Epithelial cell of esophagus (primary cell): ENCODE results near the gene NLE1.
"Not testable (repeated sequence)": the region's sequence is repeated elsewhere in the genome, so short reads cannot be mapped to it uniquely, and the experiment has no call there.

Experiments used
- DNase-seq: peaks from one replicate; pipeline ENCODE4 v3.0.0; 2010; ENCODE audit warnings: low read depth
- H3K4me3 ChIP-seq: 2 replicates; pipeline ENCODE4 v1.5.1; 2011; ENCODE audit warnings: mild to moderate bottlenecking, low read length, control low read depth
- TF ChIP-seq, protein P1 (sequence below): IDR thresholded peaks from 2 replicates; pipeline ENCODE4 v1.5.1; 2011; ENCODE audit warnings: low read depth, mild to moderate bottlenecking, low read length, control low read depth, inconsistent platforms; ENCODE audit not compliant: insufficient read depth; ENCODE audit errors: missing control alignments

The NLE1 gene

GRCh38 chr17:35184274-35184673 lies 42.2 kb upstream of the NLE1 start:
- DNase-seq = no peak

DNA sequence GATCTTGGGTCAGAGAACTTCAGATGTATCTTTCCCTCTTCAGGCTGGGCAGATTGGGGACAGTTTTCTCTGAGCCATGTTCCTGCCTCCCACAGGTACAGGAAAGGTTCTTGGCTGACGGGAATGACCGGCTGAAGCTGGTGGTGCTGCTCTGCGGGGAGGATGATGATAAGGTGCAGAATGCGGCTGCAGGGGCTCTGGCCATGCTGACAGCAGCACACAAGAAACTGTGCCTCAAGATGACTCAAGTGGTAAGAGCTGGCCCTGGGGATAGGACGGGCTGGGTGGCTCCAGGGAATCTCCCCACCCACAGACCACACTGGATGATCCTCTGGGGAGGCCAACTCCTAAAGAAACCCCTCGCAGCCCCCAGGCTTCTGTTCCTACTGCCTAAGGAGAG lies 41.2 kb upstream of the NLE1 start:
- DNase-seq = peak; percentile 19
- TF ChIP-seq, protein P1, sequence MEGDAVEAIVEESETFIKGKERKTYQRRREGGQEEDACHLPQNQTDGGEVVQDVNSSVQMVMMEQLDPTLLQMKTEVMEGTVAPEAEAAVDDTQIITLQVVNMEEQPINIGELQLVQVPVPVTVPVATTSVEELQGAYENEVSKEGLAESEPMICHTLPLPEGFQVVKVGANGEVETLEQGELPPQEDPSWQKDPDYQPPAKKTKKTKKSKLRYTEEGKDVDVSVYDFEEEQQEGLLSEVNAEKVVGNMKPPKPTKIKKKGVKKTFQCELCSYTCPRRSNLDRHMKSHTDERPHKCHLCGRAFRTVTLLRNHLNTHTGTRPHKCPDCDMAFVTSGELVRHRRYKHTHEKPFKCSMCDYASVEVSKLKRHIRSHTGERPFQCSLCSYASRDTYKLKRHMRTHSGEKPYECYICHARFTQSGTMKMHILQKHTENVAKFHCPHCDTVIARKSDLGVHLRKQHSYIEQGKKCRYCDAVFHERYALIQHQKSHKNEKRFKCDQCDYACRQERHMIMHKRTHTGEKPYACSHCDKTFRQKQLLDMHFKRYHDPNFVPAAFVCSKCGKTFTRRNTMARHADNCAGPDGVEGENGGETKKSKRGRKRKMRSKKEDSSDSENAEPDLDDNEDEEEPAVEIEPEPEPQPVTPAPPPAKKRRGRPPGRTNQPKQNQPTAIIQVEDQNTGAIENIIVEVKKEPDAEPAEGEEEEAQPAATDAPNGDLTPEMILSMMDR = no peak
- H3K4me3 ChIP-seq = no peak overlapping the region

More at GRCh38 chr17:35184274-35184673, 42.2 kb upstream of the NLE1 start:
- TF ChIP-seq, protein P1 = no peak
- no peak overlapping the region for H3K4me3 ChIP-seq

- DNase-seq, H3K4me3 ChIP-seq: not testable (repeated sequence)
These were observed 37.3 kb upstream of the NLE1 start for GRCh38 chr17:35179379-35179778.

- TF ChIP-seq, protein P1 = no peak
- DNase-seq = no peak
These were observed 34.8 kb upstream of the NLE1 start for GRCh38 chr17:35176897-35177296.

DNA sequence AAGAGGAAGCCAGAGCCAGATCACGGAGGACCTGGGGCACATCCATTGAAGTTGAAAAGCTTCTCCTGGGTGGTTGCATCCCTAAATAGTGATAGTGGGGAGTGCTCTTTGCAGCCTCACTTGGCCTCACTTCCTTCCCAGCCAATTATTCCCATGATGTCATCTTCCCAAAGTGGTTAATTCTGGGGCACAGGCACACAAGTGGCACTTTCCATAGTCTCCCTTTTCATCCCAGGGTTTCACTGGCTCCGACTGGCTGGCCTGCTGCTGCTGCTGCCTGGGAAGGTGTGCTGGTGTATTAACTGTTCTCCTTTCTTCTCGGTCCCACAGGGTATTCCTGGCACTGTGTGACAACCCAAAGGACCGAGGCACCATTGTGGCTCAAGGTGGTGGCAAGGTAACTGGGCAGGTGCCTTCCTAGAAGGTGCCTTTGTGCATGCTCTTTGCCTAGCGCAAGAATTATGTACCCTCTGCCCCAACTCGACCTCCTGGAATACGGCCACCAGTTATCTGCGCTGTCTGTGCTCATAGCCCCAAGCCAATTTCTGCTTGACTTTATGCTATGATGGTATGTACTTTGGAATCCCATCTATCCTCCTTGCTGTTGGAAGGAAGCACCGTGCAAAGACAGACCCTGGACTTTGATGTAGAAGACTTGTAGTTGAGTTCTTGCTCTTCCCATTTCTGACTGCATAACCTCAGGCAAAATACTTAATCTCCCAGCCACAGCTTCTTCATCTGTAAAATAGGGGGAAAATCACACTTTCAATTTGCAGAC lies 33.7 kb upstream of the NLE1 start:
- no peak for DNase-seq
- no peak overlapping the region for H3K4me3 ChIP-seq
- TF ChIP-seq, protein P1 = no peak

More at GRCh38 chr17:35176897-35177296, 34.8 kb upstream of the NLE1 start:
- no peak overlapping the region for H3K4me3 ChIP-seq

- H3K4me3 ChIP-seq = no peak overlapping the region
- no peak for DNase-seq
- TF ChIP-seq, protein P1 = no peak
These were observed 32.8 kb upstream of the NLE1 start for GRCh38 chr17:35174835-35175334.

- not testable (repeated sequence) for H3K4me3 ChIP-seq, DNase-seq
These were observed 30.2 kb upstream of the NLE1 start for GRCh38 chr17:35172321-35172720.

GRCh38 chr17:35171834-35172233 lies 29.7 kb upstream of the NLE1 start:
- H3K4me3 ChIP-seq = no peak overlapping the region
- peak; percentile 48 for DNase-seq

More at GRCh38 chr17:35171834-35172233, 29.7 kb upstream of the NLE1 start:
- TF ChIP-seq, protein P1 = no peak
